OCI-LY3 (cell line): ENCODE measurements around the gene CNR2.

Source experiments
- CTCF ChIP-seq: fragments of 200-600, 300-600 bp; sonication (generic); IDR thresholded peaks from 2 replicates; pipeline ENCODE4 v1.5.1; 2014; ENCODE audit warnings: antibody characterized with exemption, low read length, low read depth
- EZH2phosphoT487 ChIP-seq: fragments of 200-600 bp; shearing (Covaris generic); IDR thresholded peaks from 2 replicates; pipeline ENCODE4 v1.6.1; 2018; ENCODE audit warnings: antibody characterized with exemption, mixed run types, low read depth

- TF ChIP-seq EZH2phosphoT487 = no peak
- no peak for TF ChIP-seq CTCF
Observed at GRCh38 chr1:23928789-23929188, 15.6 kb upstream of the CNR2 start.
